ENCODE measurements around the gene ENOPH1.

GRCh38 chr4:82491251-82491960, 61.0 kb downstream of the ENOPH1 start:
- TF ChIP-seq POLR2A (IDR thresholded peaks at IDR 0.05): no peak
- TF ChIP-seq POLR2AphosphoS5 (IDR thresholded peaks at IDR 0.05; ENCODE audit: insufficient read depth in 1 of 2, low read depth in 1 of 2): no peak
